Esophagus squamous epithelium (tissue), 5 donors: Measurements from ENCODE around the gene LILRB4. TPM values are rescaled to one million over a fixed set of nuclear protein-coding genes. Genes with fewer than 3 reads are reported as not detected.

ENCODE experiments used
- DNase-seq: peaks from one replicate; lab custom pipeline; 2025; lab: John Stamatoyannopoulos, UW
- H3K27ac ChIP-seq, 4 donors: fragments of 200-600 bp; sonication (generic); one replicate each; pipeline ENCODE4 v1.5.1; 2016 to 2019; ENCODE audit warnings: mild to moderate bottlenecking in 1 of 4
- H3K27me3 ChIP-seq, 4 donors: fragments of 200-600 bp; sonication (generic); 1 replicate in 3 of 4; 2 replicates in 1 of 4; pipeline versions ENCODE4 v1.5.1 to v1.6.0; 2017 to 2021; ENCODE audit warnings: antibody characterized with exemption in 1 of 4
- H3K36me3 ChIP-seq, 3 donors: fragments of 200-600 bp; sonication (generic); one replicate each; pipeline ENCODE4 v1.5.1; 2016 to 2019
- H3K4me1 ChIP-seq, 3 donors: fragments of 200-600 bp; sonication (generic); one replicate each; pipeline ENCODE4 v1.5.1; 2017 to 2019
- H3K4me3 ChIP-seq, 4 donors: fragments of 200-600 bp; sonication (generic); 1 replicate in 3 of 4; 2 replicates in 1 of 4; pipeline ENCODE4 v1.5.1; 2016 to 2019; ENCODE audit warnings: mild to moderate bottlenecking in 2 of 4, moderate library complexity in 1 of 4
- H3K9me3 ChIP-seq, 3 donors: fragments of 200-600 bp; sonication (generic); one replicate each; pipeline ENCODE4 v1.5.1; 2016 to 2019
- POLR2A ChIP-seq, 4 donors: fragments of 450-650 bp; IDR thresholded peaks; one replicate each; pipeline ENCODE4 v1.6.1; 2017; ENCODE audit warnings: antibody characterized with exemption in 4 of 4, mild to moderate bottlenecking in 4 of 4, moderate library complexity in 3 of 4
- WGBS, 2 donors: methylation state at CpG; one replicate each; pipeline ENCODE4 v1.1.5; 2018; 5-methylcytosine and 5-hydroxymethylcytosine counted together
- intact Hi-C: fragments of 100-400 bp; cut with DNase I; formaldehyde crosslinking; loops from one replicate; pipeline ENCODE4 v1.15.0; 2022
- total RNA-seq, 4 donors: library from RNA; depleted of rRNA; stranded (reverse); fragments of >200 nt; gene quantifications; one replicate each; pipeline ENCODE4 v1.1.0, GENCODE V29; 2016
- TF ChIP-seq, protein P1 (sequence below), 6 experiments: fragments of 450-650 bp in 4 of 6; fragments of 200-600 bp in 2 of 6; sonication (generic) in 2 of 6; IDR thresholded peaks; one replicate each; pipeline ENCODE4 v1.5.1; 2016 to 2019; ENCODE audit warnings: antibody characterized with exemption in 6 of 6, mild to moderate bottlenecking in 4 of 6, moderate library complexity in 4 of 6
- donor health status: DM: yes; HTN: yes; CAD: no.

LILRB4 gene
- total RNA-seq, 4 donors from 2014 or later = 0.31 to 6.7 (median 2.5) TPM

DNA sequence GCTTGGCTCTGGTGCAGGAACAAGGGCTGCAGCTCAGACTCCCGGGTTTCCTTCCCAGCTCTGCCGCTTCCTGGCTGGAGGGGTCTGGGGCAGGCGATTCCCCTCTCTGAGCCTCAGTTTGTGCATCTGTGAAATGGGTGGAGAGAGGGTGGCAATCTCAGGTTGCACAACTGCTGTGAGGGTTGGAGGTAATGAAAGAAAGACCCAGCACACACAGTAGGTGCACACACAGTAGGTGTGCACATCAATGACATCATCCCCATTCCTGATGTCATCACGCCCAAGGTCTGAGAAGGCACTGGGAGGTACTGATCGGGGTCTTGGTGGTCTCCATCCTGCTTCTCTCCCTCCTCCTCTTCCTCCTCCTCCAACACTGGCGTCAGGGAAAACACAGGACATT, 2.7 kb downstream of the LILRB4 start:
- Histone ChIP-seq H3K4me3 (no peak overlapping the region), H3K27me3 (peaks cover 0 to 29% (median 0%) of the 10 kb centered on the region in 4 donors), H3K9me3 (no peaks in the 10 kb centered on the region), H3K4me1 (no peaks in the 10 kb centered on the region), H3K36me3 (no peaks in the 10 kb centered on the region), H3K27ac (no peak overlapping the region)
- TF ChIP-seq, protein P1, sequence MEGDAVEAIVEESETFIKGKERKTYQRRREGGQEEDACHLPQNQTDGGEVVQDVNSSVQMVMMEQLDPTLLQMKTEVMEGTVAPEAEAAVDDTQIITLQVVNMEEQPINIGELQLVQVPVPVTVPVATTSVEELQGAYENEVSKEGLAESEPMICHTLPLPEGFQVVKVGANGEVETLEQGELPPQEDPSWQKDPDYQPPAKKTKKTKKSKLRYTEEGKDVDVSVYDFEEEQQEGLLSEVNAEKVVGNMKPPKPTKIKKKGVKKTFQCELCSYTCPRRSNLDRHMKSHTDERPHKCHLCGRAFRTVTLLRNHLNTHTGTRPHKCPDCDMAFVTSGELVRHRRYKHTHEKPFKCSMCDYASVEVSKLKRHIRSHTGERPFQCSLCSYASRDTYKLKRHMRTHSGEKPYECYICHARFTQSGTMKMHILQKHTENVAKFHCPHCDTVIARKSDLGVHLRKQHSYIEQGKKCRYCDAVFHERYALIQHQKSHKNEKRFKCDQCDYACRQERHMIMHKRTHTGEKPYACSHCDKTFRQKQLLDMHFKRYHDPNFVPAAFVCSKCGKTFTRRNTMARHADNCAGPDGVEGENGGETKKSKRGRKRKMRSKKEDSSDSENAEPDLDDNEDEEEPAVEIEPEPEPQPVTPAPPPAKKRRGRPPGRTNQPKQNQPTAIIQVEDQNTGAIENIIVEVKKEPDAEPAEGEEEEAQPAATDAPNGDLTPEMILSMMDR (IDR thresholded peaks at IDR 0.05) = no peak
- TF ChIP-seq POLR2A (IDR thresholded peaks at IDR 0.05) = no peak
- intact Hi-C loops = no loop called here
- DNase-seq = no peak
- 52 to 65% methylated on average over 2 of the region's 6 CpGs for WGBS, 2 donors

DNA sequence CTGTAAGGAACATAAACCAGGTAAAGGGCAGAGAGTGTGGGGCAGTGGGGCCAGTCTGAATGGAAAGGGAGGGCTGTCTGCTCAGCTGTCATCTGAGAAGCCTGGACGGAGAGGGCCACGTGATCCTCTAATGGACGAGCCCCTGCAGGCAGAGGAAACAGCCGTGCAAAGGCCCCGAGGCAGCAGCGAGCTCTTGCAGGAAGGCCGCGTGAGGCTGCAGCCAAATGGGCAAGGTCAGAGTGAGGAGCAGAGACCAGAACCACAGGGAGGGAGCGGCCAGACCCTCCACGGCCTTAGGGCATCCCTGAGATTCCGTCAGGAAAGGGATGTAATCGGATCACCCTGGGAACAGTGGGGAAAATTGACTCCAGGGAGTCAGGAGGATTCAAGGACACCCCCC, 4.4 kb downstream of the LILRB4 start:
- Histone ChIP-seq H3K27ac (no peak overlapping the region), H3K4me1 (no peaks in the 10 kb centered on the region), H3K9me3 (no peaks in the 10 kb centered on the region), H3K27me3 (peaks cover 0 to 44% (median 0%) of the 10 kb centered on the region in 4 donors), H3K36me3 (no peaks in the 10 kb centered on the region), H3K4me3 (no peak overlapping the region)
- DNase-seq = no peak
- TF ChIP-seq POLR2A (IDR thresholded peaks at IDR 0.05) = no peak
- TF ChIP-seq, protein P1 (IDR thresholded peaks at IDR 0.05) = no peak
- WGBS, 2 donors = 80 to 81% methylated on average over 11 to 12 of the region's 12 CpGs
- intact Hi-C loops = no loop called here

DNA sequence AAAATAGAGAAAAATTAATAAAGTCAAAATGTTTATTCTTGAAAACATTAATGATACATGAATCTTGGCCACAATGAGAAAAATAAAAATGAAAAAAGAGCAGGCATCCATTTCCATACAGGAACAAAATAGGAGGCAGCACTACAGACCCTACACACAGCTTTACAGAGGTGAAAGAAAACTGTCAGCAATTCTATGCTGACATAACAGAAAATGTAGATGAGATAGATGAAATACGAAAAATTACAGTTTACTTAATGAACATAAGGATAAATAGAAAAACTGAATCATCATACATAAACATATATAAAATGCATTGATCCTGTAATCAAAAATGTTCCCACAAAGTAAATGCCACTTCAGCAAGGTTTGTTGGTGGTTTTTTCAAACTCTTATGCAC, 5.6 kb downstream of the LILRB4 start:
- H3K27ac ChIP-seq = no peak overlapping the region
- peaks cover 0 to 44% (median 0%) of the 10 kb centered on the region in 4 donors for H3K27me3 ChIP-seq
- no peak for DNase-seq
- TF ChIP-seq, protein P1 (IDR thresholded peaks at IDR 0.05) = no peak
- no peak for TF ChIP-seq POLR2A (IDR thresholded peaks at IDR 0.05)
- intact Hi-C loops = no loop called here
- H3K4me1 ChIP-seq = no peaks in the 10 kb centered on the region
- no peaks in the 10 kb centered on the region for H3K9me3 ChIP-seq
- H3K4me3 ChIP-seq = no peak overlapping the region
- H3K36me3 ChIP-seq = no peaks in the 10 kb centered on the region
- 53 to 67% methylated on average over 1 of the region's 1 CpG for WGBS, 2 donors

DNA sequence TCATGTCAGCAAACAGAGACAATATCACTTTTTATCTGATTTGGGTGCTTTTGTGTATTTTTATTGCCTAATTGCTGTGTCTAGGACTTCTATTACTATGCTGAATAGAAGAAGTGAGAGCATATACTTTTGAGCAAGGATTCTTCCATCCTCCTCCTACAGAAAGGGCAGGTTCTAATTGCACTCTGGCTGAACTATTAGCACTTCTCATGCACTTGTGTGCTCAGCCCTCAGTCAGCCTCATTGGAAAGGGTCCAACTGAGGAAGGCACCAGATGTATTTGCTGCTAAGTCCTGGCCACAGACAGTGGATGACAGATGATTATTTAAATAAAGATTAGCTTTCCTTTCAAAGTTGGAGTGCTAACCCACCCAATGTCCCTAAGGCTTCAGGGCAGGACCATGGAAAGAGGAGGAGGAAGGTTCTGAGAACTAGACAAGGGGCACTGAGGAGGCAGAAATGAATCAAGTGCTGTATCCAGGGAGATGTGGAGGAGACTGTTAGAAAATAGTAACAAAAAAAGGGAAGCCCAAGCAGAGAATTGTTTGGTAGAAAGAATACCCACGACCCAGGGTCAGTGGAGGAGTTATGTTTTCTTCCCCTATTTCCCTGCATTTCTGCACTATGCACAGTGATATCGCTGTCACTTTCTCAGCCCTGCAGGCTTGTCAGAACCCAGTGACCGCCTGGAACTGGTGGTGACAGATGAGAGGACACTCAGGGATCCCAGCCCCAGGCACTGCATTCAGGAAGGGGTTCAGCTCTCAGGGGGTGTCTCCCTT, 8.0 kb downstream of the LILRB4 start:
- peaks cover 0 to 21% (median 0%) of the 10 kb centered on the region in 4 donors for H3K27me3 ChIP-seq
- DNase-seq = no peak
- WGBS, 2 donors = 35 to 38% methylated on average over 2 to 3 of the region's 3 CpGs
- intact Hi-C loops = no loop called here
- no peaks in the 10 kb centered on the region for H3K4me1 ChIP-seq
- no peak overlapping the region for H3K27ac ChIP-seq
- H3K36me3 ChIP-seq = no peaks in the 10 kb centered on the region
- no peaks in the 10 kb centered on the region for H3K9me3 ChIP-seq
- TF ChIP-seq, protein P1 (IDR thresholded peaks at IDR 0.05) = no peak
- no peak for TF ChIP-seq POLR2A (IDR thresholded peaks at IDR 0.05)
- no peak overlapping the region for H3K4me3 ChIP-seq

DNA sequence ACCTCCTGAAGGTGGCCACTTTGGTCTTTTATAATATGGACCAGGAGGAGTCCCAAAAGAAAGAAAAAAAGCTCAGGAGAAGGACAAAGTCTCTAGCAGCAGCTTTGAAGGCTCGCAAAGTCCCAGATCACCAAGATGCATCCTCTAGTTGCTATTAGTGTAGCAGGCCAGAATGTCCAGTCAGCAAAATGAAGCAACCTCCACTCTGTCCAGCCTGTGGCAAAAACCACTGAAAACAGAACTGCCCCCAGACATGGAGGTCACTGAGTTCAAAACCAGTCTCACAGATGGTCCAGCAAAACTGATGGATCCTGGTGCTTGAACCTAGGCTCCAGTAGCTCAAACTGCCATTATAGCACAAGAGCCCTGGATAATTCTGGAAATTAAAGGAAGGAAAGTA, 10.4 kb downstream of the LILRB4 start:
- Histone ChIP-seq H3K36me3 (no peaks in the 10 kb centered on the region), H3K27me3 (peaks cover 0 to 27% (median 2%) of the 10 kb centered on the region in 4 donors), H3K4me3 (no peak overlapping the region), H3K27ac (no peak overlapping the region), H3K9me3 (no peaks in the 10 kb centered on the region), H3K4me1 (no peaks in the 10 kb centered on the region)
- TF ChIP-seq, protein P1 (IDR thresholded peaks at IDR 0.05) = no peak
- TF ChIP-seq POLR2A (IDR thresholded peaks at IDR 0.05) = no peak
- WGBS, 2 donors = 88 to 93% methylated on average over 1 of the region's 1 CpG
- intact Hi-C loops = no loop called here
- no peak for DNase-seq
